Astrocyte (in vitro differentiated cells and primary cell): Measurements from ENCODE around the gene TSPAN17.

ENCODE experiments used
- EZH2 ChIP-seq: IDR thresholded peaks from 2 replicates; pipeline ENCODE4 v1.6.1; 2012; ENCODE audit warnings: mild to moderate bottlenecking, low read length, inconsistent platforms; ENCODE audit not compliant: insufficient read depth
- TF ChIP-seq, protein P1 (sequence below): IDR thresholded peaks from 2 replicates; pipeline ENCODE4 v1.5.1; 2011; ENCODE audit warnings: low read depth, mild to moderate bottlenecking, inconsistent platforms, low read length, moderate library complexity; ENCODE audit not compliant: insufficient read depth

DNA sequence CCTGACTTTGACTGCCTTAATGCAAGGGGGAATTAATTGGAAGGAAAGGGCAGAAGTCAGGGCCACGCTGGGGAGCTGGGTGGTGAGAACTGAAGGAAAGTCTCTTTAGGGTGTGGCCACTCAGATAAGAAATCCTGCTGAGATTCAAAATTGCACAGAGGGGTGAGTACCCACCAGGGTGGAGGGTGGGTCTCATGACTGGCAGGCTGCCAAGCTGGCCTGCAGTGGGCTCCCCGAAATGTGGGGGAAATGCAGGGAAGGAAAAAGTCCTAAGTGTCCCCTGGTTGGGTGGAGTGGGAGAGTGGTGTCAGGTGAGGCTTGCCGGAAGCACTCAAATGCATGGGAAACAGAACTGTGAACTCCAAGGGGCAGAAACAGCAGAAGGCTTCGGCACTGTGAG, 24.1 kb downstream of the TSPAN17 start:
- TF ChIP-seq, protein P1, sequence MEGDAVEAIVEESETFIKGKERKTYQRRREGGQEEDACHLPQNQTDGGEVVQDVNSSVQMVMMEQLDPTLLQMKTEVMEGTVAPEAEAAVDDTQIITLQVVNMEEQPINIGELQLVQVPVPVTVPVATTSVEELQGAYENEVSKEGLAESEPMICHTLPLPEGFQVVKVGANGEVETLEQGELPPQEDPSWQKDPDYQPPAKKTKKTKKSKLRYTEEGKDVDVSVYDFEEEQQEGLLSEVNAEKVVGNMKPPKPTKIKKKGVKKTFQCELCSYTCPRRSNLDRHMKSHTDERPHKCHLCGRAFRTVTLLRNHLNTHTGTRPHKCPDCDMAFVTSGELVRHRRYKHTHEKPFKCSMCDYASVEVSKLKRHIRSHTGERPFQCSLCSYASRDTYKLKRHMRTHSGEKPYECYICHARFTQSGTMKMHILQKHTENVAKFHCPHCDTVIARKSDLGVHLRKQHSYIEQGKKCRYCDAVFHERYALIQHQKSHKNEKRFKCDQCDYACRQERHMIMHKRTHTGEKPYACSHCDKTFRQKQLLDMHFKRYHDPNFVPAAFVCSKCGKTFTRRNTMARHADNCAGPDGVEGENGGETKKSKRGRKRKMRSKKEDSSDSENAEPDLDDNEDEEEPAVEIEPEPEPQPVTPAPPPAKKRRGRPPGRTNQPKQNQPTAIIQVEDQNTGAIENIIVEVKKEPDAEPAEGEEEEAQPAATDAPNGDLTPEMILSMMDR: no peak
- TF ChIP-seq EZH2: no peak
